Endometrial microvascular endothelial cells (primary cell): Measurements from ENCODE around the gene CEP120. TPM values are rescaled to one million over a fixed set of nuclear protein-coding genes. Genes with fewer than 3 reads are reported as not detected.

Source experiments
- in situ Hi-C: cut with HindIII; loops from 2 replicates; pipeline ENCODE4 v1.10.0; 2017; ENCODE audit warnings: low sequenced_read_pairs, low pct_unique_long_range_greater_than_20kb; ENCODE audit errors: inconsistent ontology term
- total RNA-seq: library from RNA; depleted of rRNA; stranded (reverse); fragments of >200 nt; gene quantifications from one replicate; pipeline ENCODE4 v1.2.3, GENCODE V29; 2015; ENCODE audit errors: inconsistent ontology term

The CEP120 gene
- total RNA-seq, 1 donor from 2014 or later: 10.2 TPM

- in situ Hi-C loops: loop anchor here (25.0 kb wide), 1 partner anchor 186 kb away; no protein-coding TSS in a partner anchor
Observed at GRCh38 chr5:123401320-123401719, 21.9 kb downstream of the CEP120 start.

GRCh38 chr5:123400870-123401291 is 22.3 kb downstream of the CEP120 start:
- in situ Hi-C loops: loop anchor here (25.0 kb wide), 1 partner anchor 186 kb away; no protein-coding TSS in a partner anchor

GRCh38 chr5:123398058-123398733 is 25.0 kb downstream of the CEP120 start:
- in situ Hi-C loops: no loop called here

- in situ Hi-C loops: no loop called here
Observed at GRCh38 chr5:123397538-123397937, 25.7 kb downstream of the CEP120 start.

GRCh38 chr5:123391009-123391408 is 32.2 kb downstream of the CEP120 start:
- in situ Hi-C loops: no loop called here

- in situ Hi-C loops: no loop called here
Observed at GRCh38 chr5:123389794-123390193, 33.4 kb downstream of the CEP120 start.

- in situ Hi-C loops: no loop called here
Observed at GRCh38 chr5:123387313-123387712, 35.9 kb downstream of the CEP120 start.

GRCh38 chr5:123382252-123382651 is 41.0 kb downstream of the CEP120 start:
- in situ Hi-C loops: no loop called here

- in situ Hi-C loops: no loop called here
Observed at GRCh38 chr5:123371575-123372179, 51.5 kb downstream of the CEP120 start.

GRCh38 chr5:123369371-123369968 is 53.7 kb downstream of the CEP120 start:
- in situ Hi-C loops: no loop called here

GRCh38 chr5:123367739-123368138 is 55.5 kb downstream of the CEP120 start:
- in situ Hi-C loops: no loop called here

GRCh38 chr5:123365156-123365555 is 58.0 kb downstream of the CEP120 start:
- in situ Hi-C loops: no loop called here

GRCh38 chr5:123364441-123365155 is 58.6 kb downstream of the CEP120 start:
- in situ Hi-C loops: no loop called here

GRCh38 chr5:123360910-123361309 is 62.3 kb downstream of the CEP120 start:
- in situ Hi-C loops: no loop called here

- in situ Hi-C loops: no loop called here
Observed at GRCh38 chr5:123360201-123360571, 63.0 kb downstream of the CEP120 start.

- in situ Hi-C loops: no loop called here
Observed at GRCh38 chr5:123359454-123360200, 63.6 kb downstream of the CEP120 start.

- in situ Hi-C loops: no loop called here
Observed at GRCh38 chr5:123358751-123359150, 64.5 kb downstream of the CEP120 start.

- in situ Hi-C loops: no loop called here
Observed at GRCh38 chr5:123358304-123358703, 64.9 kb downstream of the CEP120 start.

- in situ Hi-C loops: no loop called here
Observed at GRCh38 chr5:123351820-123352219, 71.4 kb downstream of the CEP120 start.
